ENCODE results near the gene ANAPC1.
"Not testable (repeated sequence)": the region's sequence is repeated elsewhere in the genome, so short reads cannot be mapped to it uniquely, and the experiment has no call there.

Gene ANAPC1

GRCh38 chr2:111903930-111904439 lies 20.0 kb upstream of the ANAPC1 start:
- DNase-seq, result no peak

- no peak for DNase-seq
These were observed 19.5 kb upstream of the ANAPC1 start for GRCh38 chr2:111903516-111903915.

GRCh38 chr2:111900859-111901258 lies 16.9 kb upstream of the ANAPC1 start:
- DNase-seq, result peak; percentile 11

GRCh38 chr2:111898703-111899514 lies 14.9 kb upstream of the ANAPC1 start:
- DNase-seq, result peak; percentile 36

- DNase-seq, result peak; percentile 67
These were observed 14.1 kb upstream of the ANAPC1 start, which contains the start of gene MERTK for GRCh38 chr2:111897924-111898702. Gene MERTK, plus strand, starts transcription at chr2:111898607. Its CDS starts 129 bp downstream, at chr2:111898736.

GRCh38 chr2:111897630-111897923 lies 13.6 kb upstream of the ANAPC1 start:
- no peak for DNase-seq

GRCh38 chr2:111896576-111896975 lies 12.6 kb upstream of the ANAPC1 start:
- DNase-seq, result no peak

- no peak for DNase-seq
These were observed 12.0 kb upstream of the ANAPC1 start for GRCh38 chr2:111896024-111896423.

- DNase-seq, result no peak
These were observed 585 bp upstream of the ANAPC1 start for GRCh38 chr2:111884592-111884964.

- DNase-seq, result not testable (repeated sequence)
These were observed 11.2 kb downstream of the ANAPC1 start for GRCh38 chr2:111872806-111873205.

GRCh38 chr2:111865124-111865523 lies 18.9 kb downstream of the ANAPC1 start:
- not testable (repeated sequence) for DNase-seq

- DNase-seq, result not testable (repeated sequence)
These were observed 24.0 kb downstream of the ANAPC1 start for GRCh38 chr2:111860005-111860404.

GRCh38 chr2:111852544-111852943 lies 31.4 kb downstream of the ANAPC1 start:
- not testable (repeated sequence) for DNase-seq

- DNase-seq, result not testable (repeated sequence)
These were observed 33.3 kb downstream of the ANAPC1 start for GRCh38 chr2:111850646-111851045.

- not testable (repeated sequence) for DNase-seq
These were observed 44.2 kb downstream of the ANAPC1 start for GRCh38 chr2:111839625-111840282.

GRCh38 chr2:111838992-111839391 lies 45.0 kb downstream of the ANAPC1 start:
- not testable (repeated sequence) for DNase-seq

GRCh38 chr2:111834221-111834620 lies 49.8 kb downstream of the ANAPC1 start:
- not testable (repeated sequence) for DNase-seq

- not testable (repeated sequence) for DNase-seq
These were observed 53.5 kb downstream of the ANAPC1 start for GRCh38 chr2:111830479-111830878.

- DNase-seq, result not testable (repeated sequence)
These were observed 55.7 kb downstream of the ANAPC1 start for GRCh38 chr2:111828217-111828766.

- DNase-seq, result not testable (repeated sequence)
These were observed 70.9 kb downstream of the ANAPC1 start for GRCh38 chr2:111812970-111813622.

GRCh38 chr2:111790633-111791032 lies 93.4 kb downstream of the ANAPC1 start:
- not testable (repeated sequence) for DNase-seq

- not testable (repeated sequence) for DNase-seq
These were observed 99.9 kb downstream of the ANAPC1 start for GRCh38 chr2:111784081-111784480.
